GM18499 (cell line): ENCODE results near the gene VAMP2.

Experiments used
- ATAC-seq: cut with Tn5 transposase; IDR thresholded peaks from one replicate; pipeline ENCODE4 v1.9.1; 2021; ENCODE audit warnings: moderate number of reproducible peaks; ENCODE audit not compliant: insufficient read depth, unreplicated experiment

VAMP2 gene

GRCh38 chr17:8144401-8145231, 18.1 kb downstream of the VAMP2 start:
- no peak for ATAC-seq

DNA sequence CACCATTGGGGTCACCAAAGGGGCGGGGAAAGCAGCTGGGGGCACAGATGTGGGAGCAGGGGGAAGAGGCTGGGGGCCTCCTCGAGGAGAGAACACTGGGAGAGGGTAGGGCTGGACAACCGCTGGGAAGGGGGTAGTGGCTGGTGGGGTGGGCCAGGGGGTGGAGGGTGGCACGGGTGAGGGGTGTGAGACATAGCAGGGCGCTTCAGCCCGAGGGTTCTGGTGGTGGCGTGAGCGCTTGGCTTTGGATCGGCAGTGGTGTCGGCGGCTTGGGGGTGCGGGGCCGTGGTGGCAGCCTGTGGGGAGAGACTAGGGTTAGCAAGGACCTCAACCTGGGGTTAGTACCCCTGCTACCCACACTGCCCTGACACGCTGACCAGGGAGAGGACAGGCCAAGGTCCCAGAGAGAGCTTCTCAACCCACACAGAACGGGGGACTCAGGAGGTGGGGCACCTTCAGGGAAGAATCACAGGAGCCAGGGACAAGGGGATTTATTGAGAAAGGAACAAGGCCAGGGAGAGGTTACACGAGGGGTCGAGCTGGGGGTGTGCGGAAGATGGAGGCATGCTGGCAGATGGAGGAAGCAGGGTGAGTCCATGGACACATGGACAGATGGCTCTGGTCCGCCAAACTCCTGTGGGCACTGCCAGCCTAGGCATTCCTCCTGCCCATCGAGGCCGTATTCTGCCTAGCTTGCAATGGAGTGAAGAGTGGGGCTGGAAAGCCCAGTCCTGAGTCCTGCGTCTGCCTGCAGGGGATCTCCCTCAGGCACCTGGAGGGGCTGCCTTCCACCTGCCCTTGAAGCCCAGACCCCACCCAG, 19.0 kb downstream of the VAMP2 start:
- no peak for ATAC-seq

DNA sequence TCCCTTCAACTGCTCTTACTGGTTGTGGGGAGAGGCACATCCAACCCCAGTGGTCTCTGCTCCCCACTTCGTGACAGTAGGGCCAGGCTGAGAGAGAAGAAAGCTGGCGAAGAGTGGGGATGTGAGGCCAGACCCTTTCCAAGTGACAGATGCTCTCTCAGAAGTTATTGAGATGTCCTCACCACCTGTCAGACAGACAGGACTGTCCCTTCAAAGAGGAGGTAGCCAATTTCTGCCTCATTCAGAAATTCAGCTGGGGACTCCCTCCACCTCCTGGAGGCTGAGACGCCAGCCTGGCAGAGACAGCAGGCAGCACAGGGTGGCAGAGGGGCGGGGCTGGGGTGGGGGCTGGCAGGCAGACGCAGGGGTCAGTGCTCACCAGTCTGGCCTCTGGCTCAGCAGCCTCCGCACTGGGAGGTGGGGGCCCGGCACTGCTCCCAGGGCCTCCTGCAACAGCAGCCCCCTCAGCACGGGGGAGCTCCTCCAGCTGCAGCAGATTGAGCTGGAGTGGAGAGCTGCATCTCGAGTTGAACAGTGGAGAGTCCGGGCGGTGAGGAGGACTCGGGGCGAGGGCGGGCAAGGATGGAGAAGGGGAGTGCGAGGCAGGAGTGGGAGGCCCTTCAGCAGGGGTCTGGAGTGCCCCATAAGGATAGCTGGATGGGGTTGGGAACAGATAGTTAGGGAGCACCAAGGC, 19.7 kb downstream of the VAMP2 start:
- no peak for ATAC-seq

DNA sequence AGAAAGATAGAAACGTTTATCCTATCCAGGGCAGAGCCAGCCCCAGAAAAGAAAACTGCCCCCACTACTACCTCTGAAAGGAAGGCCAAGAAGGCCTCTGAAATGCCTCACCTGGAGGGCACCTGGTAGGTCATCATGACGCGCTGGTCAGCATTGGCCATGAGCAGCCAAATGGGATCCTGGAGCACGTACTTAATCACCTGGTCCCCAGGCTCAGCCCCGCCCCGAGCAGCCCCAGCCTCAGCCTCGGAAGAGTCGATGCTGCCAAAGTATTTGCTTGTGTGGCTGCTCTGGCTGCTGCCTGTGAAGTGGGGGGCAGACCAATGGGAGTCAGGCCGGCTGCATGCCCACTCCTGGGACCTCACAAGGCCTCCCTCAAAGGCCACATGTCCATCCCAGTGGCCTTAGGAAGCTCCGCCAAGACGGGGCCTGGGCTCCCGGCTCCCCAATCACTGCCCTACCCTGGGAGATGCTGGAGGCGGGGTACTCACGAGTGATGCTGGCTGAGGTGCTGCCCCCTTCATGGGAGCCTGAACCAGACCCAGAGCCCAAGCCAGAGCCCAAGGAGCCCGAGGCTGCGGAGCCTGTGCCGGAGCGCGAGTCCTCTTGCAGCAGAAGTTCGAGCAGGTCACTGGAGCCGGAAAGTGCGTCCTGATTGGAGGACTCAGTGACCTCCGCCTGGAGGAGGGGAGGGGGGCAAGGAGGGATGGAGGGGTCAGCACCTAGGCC, 20.4 kb downstream of the VAMP2 start:
- no peak for ATAC-seq

GRCh38 chr17:8141741-8142140, 21.0 kb downstream of the VAMP2 start:
- ATAC-seq: no peak

DNA sequence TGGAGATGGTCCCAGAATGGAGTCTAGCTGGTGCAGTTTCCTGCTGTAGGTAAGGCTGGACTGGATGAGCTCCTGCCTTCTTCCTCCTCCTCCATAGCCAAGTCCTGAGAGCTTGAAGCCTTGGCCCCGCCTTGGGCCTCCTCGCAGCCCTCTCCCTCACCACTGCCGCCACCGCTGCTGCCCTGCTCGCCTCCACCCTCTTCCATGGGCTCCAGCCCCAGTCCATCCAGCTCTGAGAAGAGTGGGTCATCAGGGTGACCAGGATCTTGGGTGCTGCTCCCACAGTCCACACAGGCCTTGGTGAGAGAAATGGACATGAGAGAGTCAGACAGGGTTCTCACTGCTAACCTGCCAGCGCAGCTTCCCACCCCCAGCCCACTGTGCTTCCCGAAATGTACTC, 21.7 kb downstream of the VAMP2 start:
- ATAC-seq: no peak

DNA sequence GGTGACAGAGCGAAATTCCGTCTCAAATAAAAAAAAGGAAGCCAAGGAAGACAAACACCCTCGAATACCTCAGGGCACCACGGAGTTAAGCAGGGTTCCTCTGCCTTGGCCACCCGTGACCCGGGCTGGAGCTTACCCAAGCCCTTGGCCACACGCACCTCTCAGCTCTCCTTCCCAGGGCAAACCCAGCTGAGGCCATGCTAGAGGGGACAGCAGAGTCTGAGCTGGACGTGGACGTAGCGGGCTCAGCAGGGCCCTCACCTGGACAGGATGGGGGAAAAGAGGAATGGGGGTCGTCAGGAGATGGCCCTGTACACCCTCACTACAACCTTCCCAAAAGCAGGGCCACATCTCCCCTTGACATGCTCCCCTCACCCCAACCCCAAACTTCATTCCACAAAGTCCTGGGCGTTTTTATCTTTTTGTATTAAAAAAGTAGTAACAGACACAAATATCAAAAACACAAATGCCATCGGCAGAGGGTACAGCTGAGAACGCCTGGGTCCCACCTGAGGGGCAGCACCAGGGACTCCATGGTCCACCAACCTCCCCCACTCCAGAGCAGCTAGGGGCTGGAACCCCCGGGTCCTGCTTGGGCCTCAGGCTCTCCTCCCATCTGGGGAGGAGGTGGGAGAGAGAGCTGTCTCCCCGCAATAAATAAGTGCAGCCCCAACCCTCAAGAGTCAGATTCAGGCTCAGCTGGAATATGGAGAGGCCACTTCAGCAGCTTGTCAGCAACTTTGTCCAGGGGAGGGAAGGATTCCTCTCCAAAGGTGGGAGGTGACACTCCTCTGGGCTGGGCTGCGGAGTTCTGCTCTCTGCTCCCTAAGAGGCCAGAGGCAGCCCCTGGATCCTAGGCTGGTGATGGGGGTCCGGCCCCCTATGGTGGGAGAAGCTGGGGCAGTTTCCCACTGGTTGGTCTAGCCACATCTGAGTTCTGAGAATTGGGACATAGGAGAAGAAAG, 22.4 kb downstream of the VAMP2 start:
- no peak for ATAC-seq

GRCh38 chr17:8138672-8139371, 23.9 kb downstream of the VAMP2 start:
- peak; percentile 41 for ATAC-seq

DNA sequence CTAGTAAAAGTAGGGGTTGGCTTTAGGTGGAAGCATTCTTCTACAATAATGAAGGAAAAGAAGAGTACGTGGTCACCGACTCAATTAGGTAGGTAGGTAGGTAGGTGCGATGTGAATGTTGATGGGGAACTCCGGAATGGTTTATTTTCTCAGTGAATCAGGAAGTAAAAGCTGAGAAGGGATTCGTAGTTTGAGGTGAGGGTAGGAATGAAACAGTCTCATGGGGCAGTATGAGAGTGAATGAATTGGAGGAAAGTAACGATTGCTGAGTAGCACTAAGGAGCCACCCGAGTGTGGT, 24.4 kb downstream of the VAMP2 start:
- ATAC-seq: peak; percentile 4

- no peak for ATAC-seq
Measured at GRCh38 chr17:8137645-8138373, 24.9 kb downstream of the VAMP2 start.

DNA sequence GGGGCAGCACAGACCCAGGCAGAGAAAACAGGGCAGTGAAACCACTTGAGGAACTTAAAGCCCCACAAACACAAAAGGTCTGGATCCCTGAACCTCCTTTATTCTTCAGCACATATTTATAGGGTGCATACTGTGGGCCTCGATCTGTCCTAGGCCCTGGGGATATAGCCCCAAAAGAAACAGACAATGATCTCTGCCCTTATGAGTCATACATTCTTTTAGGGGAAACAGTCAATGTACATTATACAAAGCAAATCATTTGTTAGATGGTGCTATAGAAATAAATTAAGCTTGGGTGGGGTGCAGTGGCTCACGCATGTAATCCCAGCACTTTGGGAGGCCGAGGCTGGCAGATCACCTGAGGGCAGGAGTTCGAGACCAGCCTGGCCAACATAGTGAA, 28.8 kb downstream of the VAMP2 start:
- no peak for ATAC-seq

GRCh38 chr17:8133399-8133798, 29.3 kb downstream of the VAMP2 start:
- ATAC-seq: no peak

- no peak for ATAC-seq
Measured at GRCh38 chr17:8131844-8132441, 30.8 kb downstream of the VAMP2 start.

DNA sequence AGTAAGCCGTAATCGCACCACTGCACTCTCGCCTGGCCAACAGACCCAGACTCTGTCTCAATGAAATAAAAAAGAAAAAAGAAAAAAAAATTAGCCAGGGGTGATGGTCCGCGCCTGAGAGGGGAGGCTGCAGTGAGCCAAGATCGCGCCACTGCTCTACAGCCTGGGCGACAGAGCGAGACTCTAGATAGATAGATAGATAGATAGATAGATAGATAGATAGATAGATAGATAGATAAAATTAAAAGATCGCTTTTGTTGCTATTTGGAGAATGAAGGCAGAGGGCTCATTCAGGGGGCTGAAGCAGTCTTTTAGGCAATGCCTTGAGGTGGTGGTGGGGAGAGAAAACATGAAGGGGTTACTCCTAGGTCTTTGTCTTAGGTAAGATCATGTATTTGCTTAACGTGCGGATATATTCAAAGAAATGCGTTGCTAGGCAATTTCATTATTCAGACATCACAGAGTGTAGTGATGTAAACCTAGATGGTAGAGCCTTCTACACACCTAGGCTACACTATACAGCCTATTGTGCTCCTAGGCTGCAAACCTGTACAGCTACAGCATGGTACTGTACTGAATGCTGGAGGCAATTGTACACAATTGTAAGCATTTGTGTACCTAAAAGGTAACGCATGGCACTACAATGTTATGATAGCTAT, 34.5 kb downstream of the VAMP2 start:
- ATAC-seq: no peak

DNA sequence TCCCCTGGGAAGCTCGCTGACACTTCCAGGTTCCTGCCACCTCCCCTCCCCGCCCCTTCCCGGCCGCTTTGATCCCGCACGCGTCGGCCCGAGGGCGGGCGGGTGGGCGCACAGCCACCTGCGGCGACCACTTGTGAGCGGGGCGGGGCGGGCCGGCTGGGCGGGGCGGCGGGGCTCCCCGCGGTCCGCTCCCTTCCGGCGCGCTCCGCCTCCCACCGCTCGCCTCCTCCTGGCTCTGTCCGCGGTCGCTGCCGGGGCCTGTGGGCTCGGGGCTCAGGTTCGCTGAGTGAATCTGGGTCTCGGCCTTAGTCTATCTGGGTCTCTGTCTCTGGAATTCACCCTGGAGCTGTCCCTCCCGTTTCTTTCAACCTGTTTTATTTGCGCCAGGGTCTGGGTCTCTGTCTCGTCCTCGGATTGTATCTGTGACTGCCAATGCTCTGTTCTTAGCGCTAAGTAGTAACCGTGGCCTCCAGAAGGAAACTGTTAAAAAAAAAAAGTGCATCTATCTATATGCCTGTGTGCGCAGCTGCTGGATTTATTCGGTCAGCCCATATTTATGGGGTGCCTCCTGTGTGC, 36.2 kb downstream of the VAMP2 start:
- ATAC-seq: no peak

- no peak for ATAC-seq
Measured at GRCh38 chr17:8125947-8126490, 36.7 kb downstream of the VAMP2 start.
